ENCODE measurements around the gene LPCAT1.
"Not testable (repeated sequence)": the region's sequence is repeated elsewhere in the genome, so short reads cannot be mapped to it uniquely, and the experiment has no call there.

Gene LPCAT1

DNA sequence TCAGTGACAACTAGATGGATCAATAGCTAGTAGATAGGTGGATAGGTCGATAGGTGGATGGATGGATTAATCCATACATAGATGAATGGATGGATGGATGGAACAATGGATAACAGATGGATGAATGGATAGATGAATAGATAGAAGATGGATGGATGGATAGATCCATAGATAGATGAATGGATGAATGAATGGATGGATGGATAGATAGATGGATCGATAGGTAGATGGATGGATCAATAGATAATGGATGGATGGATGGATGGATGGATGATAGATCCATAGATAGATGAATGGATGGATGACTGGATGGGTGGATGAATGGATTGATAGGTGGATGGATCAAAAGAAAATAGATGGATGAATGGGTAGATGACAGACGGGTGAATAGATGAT is 83.7 kb downstream of the LPCAT1 start:
- no peak for DNase-seq

DNA sequence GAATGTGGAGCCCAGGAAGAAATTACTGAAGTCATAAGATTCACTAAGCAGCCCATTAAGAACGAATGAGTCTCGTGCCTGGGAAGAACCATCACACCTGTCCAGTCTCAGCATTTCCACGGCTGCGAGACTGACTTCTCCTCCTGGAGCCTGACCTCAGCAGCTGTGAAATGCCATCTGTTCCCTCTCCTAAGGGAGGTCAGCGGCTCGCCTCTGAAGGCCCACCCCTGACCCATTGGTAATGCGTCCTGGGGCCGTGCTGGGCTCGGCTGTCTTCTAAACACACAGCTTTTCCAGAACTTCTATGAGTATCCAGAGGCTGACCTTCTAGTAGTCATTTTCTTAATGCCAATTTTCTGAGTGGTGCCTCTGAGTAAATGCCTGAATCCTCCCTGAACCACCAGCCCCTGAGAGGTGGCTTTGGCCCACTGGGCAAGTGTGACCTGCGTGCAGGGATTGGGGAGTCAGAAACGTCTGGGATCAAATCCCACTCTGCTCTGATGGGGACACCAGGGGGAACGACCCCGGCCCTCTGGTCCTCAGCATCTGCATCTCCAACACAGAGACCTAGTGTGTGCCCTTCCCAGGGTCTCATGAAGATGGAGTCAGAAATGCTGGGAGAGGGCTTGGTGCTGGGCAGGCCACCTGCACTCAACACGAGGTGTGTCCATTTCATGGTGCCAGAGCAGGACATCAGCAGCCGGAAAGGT is 84.2 kb downstream of the LPCAT1 start:
- no peak for DNase-seq

DNA sequence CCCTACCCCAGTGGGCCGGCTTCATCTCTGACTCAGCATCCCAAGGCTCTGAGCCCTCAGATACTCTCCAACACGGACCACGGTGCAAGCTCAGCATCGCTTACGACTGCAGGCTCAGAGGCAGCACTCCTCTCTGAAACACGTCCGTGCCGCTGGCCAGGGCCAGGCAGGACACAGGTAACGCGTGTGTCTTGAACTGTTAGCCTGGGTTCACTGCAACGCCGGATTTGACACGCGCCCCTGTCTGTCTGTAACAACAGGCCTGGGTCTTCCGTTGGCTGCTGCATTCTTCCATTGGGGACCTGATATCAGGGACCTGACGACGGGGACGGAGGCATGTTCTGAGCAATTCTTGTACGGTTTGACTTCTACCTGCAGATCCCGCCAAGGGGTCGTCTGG is 84.9 kb downstream of the LPCAT1 start:
- DNase-seq, result no peak

DNA sequence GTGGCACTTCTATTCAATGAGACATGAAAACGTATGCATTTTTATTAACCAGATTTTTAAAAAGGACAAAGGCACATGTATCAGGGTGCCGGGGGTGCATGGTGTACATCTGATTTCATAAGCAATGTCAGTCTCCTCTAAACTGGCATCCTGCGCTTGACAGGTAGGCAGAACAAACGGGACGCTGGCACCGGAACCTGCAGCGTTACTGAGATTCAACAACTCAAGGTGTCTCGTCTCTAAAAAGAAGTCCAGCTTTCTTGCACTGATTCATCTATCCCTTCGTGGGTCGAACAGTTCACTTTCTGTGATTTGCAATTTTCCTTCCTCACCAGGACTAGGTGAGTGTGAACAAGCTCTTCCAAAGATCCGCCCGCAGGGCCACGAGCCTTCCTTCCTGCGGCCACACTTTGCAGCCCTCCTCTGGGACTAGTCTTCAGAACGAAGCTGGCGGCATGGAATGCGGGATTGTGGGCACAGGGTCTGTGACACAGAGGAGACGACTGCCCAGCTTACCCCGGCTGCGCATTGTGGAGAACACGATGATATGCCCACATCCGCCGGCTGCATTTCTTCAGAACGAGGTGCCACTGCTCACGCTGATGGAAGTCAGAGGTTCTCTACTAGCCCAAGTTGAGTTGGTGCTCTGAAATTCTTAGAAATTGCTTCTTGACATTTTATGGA is 85.7 kb downstream of the LPCAT1 start:
- no peak for DNase-seq

DNA sequence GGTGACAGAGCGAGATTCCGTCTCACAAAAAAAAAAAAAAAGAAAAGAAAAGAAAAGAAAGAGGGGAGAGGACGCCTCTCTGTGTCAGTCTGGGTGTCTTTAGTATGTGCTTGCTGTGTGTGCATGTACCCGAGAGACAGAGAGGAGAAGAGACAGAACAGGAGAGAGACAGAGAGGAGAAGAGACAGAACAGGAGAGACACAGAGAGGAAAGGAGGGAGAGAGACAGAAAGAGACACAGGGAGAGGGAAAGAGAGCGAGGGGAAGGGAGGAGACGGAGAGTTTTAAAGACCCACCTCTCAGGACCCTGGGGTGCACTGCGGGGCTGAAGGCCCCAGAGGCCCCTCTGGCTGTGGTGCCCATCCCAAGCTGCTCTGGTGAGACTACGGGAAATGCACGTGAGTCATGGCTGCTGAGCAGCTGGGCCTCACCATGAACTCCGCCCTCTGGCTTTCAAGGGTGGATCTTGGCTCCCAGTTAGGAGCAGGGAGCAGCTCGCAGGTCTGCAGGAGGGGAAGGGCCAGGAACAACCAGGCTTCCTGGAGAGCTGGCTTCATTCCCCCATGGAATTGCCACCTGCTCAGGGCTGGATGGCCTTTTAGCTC is 86.4 kb downstream of the LPCAT1 start:
- peak; percentile 96 for DNase-seq

DNA sequence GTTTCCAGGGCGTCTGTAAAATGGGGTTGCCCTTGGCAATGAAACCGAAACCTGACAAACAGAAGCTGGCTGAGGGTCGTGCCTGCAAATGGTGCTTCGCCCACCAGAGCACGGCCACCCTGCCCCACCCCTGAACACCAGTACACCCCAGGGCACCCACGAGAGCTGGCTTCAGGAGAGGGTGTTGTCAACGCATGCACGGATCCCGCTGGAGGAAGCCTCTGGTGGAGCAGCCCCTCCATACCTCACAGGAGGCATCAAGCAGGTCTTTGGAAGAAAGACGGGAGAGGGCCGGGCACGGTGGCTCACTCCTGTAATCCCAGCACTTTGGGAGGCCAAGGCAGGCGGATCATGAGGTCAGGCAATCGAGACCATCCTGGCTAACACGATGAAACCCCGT is 87.1 kb downstream of the LPCAT1 start:
- DNase-seq, result no peak

DNA sequence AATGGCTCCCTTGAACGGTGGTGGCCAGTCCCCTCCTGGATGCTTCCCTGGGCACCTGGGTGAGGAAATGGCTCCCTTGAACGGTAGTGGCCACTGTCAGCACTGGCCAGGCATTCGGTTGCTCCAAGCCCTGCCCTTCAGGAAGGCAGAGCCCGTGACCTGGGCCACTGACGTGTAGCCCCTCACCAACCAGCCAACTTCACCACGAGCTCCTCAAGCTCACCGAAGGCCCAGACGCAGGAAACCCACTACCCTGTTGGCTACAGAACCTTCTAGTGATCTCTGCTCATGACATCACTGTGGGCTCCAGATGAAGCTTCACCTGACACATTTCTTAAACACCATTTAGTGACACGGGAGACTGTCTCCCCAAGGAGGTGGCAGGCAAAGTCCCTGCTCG is 87.7 kb downstream of the LPCAT1 start:
- DNase-seq, result no peak

DNA sequence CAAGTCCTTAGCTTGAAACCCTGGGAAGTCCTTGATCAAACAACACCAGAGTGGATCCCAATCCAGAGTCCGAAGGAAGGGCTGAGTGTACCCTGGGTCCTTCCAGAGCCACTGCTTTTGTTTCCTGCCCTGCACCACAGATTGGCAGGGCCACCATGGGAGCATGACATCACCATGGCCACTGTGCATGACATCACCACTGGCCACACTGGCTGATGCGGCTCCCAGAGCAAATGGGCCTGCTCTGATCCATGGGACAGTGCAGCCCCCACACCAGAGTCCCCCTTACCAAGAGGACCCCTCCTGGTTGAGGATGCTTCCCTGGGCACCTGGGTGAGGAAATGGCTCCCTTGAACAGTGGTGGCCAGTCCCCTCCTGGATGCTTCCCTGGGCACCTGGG is 88.4 kb downstream of the LPCAT1 start:
- no peak for DNase-seq

DNA sequence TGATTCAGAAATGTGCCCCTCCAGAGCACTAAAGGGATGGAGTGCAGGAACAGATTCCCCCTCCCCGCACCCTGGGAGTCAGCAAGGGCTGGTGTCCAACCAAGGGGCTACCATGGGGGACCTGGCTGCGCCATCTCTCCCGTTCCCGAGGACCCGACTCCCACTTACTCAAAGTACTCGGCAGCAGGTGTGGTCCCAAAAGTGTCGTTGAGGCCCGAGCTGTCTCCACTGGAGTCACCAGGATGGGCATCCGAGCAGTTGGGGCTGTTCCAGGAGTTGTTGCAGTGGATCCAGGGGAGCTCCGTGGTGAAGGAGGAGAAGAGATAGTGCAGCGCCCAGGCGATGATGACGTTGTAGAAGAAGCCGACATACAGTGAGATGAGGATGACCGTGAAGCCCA is 91.5 kb downstream of the LPCAT1 start:
- no peak for DNase-seq

DNA sequence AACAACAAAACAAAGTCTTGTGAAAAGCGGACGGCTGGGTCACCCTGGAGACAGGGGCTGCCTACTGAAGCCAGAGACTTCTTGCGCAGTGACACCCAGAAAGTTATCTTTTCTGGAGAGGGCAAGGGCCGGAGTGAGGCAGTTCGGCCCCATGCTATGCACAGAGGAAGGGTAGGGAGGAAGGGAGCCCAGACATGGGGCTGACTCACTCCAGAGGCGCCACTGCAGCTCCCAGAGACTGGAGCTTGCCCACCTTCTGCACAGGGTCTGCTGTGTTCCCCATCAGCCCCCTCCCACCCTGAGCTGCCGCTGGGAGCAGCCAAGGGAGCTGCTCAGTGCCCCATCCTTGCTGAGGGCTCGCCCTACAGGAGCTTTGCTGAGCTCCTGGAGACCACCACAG is 91.9 kb downstream of the LPCAT1 start:
- DNase-seq, result no peak

DNA sequence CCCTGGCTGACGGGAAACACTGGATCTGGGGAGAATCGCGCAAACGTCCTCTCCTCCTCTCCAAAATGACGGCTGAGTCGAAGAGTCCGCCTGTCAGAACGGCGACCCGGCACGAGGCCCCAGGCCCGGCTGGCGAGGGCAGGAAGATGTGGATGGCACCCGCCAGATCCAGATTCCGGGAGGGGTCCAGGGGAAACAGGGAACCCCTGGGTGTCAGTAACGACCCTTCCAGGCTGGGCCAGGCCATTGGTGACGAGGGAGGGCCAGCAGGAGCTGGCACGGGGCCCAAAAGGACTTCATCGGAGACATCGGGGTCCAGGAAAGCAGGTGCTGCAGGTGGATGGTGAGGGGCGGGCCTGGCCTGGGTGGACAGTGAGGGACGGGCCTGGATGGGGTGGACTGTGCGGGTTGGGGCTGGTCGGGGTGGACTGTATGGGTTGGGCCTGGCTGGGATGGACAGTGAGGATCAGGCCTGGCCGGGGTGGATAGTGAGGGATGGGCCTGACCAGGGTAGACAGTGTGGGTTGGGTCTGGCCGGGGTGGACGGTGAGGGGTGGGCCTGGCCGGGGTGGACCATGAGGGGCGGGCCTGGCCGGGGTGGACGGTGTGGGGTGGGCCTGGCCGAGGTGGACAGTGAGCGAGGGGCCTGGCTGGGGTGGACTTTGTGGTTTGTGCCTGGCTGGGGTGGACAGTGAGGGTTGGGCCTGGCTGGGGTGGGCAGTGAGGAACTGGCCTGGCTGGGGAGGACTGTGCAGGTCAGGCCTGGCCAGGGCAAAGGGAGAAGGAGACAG is 92.5 kb downstream of the LPCAT1 start:
- no peak for DNase-seq

DNA sequence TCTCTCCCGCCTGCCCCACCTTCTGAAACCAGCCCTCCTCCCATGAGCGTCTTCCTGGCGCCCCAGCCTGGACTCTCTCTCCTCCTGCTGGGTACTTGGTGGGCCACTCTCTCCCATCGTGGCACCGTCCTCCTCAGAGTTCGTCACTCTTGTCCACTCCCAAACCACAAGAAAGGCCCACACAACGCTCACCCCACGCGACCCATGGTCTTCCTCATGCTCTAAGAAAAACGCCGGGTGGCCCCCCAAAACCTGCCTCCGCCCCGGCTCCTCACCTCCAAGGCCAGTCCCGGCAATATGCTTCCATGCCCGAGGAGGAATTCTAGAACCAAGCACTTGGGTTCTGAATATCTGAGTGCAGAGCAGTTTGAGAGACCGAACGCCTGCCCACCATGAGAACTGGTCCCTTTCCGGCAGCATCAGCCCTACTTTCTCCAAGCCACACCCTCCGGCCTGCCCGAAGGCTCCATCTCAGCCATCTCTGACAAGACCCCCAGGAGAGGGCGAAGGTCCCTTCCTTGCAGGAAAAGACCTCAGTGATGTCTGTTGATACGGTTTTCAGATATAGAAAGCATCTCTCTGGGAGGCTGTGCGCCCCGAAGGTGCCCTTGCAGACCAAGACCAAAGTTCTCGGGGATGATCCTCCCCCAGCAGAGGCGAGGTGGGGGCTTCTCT is 93.5 kb downstream of the LPCAT1 start:
- DNase-seq, result no peak

DNA sequence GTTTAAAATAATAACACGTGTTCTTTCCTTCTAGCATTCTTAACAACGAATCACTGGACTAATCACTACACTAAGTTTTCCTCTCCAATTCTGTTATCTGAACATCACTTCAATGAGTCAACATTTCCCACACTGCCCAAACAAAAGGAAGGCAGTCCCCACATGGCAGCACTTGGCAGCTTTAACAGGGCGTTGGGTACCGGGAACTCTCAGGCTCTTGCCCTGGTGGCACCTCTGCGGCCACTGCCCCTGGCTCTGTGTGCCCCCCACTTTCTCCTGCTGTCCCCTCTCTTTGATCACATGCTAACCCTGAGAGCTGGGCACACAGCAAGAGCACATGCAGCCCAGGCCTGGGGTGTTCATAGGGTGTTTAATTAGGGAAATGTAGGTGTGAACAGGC is 94.3 kb downstream of the LPCAT1 start:
- DNase-seq, result no peak

DNA sequence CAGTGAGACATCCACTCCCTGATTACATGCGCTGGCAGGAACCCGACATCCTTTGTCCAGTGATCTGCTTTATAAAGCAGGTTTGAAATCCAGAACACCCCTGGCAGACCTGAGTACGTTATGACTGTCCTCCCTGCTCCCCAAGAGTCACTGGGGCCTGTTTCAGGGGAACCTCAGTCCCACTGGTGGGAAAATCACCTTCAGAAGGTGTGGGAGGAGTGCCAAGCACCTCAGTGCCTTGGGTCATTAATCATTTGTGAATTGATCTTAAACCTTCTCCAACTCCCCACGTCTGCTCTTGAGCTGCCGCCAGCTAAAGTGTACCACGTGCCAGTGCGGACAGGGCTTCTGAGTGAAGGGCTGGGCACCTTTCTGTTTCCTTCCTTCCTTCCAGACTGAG is 94.7 kb downstream of the LPCAT1 start:
- no peak for DNase-seq

DNA sequence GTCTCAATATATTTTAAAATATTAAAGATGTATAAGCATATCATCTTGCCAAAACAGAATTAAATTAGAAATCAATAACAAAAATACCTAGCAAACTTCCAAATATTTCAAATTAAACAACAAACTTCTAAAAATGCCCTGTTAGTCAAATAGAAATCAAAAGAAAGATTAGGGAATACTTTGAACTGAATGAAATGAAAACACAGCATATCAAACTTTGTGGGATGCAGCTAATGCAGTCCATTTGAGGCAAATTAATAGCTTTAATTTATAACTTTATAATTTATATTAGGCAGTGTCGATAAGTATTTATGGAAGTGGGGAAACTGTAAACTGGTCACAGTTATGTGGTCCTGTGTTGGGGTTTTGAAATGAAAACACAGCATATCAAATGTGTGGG is 95.7 kb downstream of the LPCAT1 start:
- DNase-seq, result no peak

DNA sequence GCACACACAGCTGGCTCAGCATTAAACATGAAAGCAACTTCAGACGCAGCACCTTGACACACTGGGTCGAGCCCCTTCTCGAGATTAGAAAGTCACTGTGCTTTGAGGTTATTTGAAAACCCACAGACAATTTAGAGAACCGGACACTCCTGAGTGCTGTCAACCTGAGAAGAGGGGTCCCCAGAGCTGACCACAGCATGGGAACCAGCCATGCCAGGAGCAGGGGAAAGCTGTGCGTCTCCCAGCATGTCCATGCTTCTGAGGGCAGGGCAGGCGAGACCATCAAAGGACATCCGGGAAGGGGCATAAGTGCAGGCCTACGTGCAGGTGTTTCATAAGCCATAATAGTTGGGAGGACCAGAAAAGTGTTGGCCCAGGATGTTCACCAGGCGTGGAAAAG is 99.0 kb downstream of the LPCAT1 start:
- no peak for DNase-seq

DNA sequence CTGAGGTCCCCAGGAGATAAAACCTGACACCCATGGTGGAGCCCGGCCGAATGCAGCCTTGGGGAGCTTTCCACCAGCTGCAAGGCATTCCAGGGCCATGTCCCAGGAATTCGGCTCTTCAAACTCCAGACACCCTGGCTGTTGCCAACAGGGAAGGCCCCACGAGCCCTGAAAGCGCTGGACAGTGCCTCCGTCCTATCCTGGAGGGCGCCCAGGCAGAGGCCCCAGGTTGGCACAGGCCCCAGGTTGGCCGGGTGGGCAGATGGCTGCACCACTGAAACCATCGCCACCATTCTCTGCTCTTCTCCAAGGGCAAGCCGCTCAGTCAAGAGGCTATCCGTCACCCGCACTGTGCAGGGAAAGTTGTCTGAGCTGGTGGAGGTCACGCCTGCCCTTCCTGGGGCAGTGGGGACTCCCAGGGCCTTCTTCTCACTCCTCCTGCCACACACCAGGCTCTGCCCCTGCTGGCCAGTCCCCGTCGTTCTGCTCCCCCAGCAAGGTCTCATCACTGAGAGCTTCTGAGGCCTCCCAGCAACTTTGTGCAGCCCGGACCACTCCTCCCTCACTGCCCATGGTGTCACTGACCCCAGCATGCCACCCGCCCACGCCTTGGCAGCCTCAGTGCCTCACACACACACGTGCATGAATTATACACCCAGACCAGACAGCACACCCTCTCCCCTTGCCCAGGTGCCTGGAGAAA is 99.7 kb downstream of the LPCAT1 start:
- DNase-seq, result no peak

DNA sequence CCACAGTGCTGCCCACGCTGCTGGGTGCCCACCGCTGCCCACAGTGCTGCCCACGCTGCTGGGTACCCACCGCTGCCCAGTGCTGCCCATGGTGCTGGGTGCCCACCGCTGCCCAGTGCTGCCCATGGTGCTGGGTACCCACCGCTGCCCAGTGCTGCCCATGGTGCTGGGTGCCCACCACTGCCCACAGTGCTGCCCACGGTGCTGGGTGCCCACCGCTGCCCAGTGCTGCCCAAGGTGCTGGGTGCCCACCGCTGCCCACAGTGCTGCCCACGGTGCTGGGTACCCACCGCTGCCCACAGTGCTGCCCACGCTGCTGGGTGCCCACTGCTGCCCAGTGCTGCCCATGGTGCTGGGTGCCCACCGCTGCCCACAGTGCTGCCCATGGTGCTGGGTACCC is 101.2 kb downstream of the LPCAT1 start:
- DNase-seq, result not testable (repeated sequence)

DNA sequence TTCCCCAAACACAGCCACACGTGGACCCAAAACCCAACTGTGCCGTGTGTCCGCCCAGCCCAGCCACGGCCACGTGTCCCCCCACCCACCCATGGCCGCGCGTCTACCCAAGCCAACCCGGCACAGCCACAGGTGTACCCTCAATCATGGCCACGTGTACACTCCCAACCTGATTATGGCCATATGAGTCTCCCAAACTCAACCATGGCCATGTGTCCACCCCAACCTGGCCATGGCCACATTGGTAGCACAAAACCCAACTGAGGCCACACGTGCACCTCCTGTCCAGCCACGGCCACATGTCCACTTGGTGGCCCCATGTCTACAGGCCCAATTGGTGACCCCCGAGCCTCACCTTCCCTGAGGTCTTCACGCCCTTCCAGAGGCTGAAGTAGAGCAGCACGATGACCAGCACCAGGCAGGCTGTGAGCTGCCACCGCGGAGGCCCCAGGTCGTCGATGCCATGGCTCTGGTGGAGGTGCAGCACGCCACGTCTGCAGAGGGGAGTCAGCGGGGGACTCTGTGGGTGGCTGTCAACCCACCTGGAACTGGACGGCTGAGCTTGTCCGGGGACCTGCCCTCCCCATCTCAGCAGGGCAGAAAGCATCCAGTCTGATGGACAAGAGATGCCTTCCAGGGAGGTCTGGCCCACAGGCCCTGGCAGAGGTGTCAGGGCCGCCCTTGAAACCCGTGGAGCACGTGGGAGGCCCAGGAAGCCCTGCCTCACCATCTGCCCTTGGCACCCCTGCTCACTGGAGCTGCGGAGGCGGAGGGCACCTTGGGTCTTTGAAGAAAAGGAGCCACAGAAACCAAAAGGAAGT is 102.0 kb downstream of the LPCAT1 start:
- DNase-seq, result no peak

DNA sequence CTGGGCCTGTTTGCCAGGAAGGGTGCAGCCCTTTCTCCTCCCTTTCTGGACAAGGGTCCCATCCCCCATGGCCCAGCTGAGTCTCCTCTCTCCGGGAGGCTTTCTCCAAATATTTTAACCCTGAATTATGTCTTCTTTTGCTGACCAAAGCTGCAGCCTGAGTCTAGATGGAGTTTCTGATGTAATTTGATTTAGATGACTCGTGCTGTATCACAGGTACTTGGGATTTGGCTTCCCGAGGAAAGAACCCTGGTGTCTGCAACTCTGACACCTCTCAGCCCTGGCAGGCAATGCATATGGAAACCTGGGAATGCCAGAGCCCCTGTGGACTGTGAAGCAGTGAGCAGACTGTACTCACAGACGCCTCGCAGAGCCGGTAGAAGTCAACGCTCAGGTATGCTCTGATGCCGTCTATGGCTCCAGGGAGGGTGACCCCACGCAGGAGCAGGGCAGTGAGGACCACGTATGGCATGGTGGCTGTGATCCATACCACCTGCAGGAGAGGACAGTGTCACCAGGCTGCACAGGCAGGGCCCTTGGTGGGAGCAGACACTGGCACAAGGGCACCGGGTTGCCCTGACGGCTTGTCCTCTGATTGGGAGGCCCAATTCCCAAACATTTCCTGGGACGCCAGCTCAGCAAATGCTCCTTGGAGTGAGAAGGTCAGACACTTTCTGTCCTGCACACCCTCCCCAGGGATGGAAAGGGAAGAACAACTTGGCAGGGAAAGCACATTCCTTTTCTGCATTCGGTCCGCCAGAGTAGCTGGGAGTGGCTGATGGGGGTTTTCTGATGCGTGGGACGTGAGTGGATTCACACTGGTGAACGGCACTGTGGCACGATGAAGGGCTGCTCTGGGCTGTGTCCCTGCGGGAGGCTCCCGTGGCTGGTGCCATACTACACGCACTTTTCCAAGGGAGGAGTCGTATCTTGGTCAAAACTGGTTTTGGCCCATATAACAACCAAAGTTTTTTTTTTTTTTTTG is 103.3 kb downstream of the LPCAT1 start:
- no peak for DNase-seq

Measured in DMS53 (cell line).